ENCODE measurements around the gene CPSF3.

DNA sequence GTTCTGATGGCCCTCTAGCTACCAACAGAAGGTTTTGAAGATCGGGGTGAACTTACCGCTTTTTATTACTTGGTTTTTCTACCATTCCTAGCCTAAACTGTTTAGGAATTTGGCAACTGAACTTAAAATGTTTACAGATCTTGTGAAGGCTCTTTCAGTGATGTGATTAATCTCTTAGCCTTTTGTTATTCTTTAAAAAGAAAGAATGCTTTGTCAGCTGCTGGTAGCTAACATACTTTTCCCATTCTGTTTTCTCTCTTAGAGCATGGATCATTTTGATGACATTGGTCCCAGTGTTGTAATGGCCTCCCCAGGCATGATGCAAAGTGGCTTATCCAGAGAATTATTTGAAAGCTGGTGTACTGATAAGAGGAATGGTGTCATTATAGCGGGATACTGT is 18.1 kb downstream of the CPSF3 start:
- TF ChIP-seq, protein P1, sequence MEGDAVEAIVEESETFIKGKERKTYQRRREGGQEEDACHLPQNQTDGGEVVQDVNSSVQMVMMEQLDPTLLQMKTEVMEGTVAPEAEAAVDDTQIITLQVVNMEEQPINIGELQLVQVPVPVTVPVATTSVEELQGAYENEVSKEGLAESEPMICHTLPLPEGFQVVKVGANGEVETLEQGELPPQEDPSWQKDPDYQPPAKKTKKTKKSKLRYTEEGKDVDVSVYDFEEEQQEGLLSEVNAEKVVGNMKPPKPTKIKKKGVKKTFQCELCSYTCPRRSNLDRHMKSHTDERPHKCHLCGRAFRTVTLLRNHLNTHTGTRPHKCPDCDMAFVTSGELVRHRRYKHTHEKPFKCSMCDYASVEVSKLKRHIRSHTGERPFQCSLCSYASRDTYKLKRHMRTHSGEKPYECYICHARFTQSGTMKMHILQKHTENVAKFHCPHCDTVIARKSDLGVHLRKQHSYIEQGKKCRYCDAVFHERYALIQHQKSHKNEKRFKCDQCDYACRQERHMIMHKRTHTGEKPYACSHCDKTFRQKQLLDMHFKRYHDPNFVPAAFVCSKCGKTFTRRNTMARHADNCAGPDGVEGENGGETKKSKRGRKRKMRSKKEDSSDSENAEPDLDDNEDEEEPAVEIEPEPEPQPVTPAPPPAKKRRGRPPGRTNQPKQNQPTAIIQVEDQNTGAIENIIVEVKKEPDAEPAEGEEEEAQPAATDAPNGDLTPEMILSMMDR (IDR thresholded peaks at IDR 0.05; ENCODE audit: insufficient read depth, low read depth, low read length), result no peak
- TF ChIP-seq EZH2 (IDR thresholded peaks at IDR 0.05; ENCODE audit: insufficient read depth, low read length), result no peak

Data from astrocyte (in vitro differentiated cells and primary cell).